NCI-H526 (cell line): ENCODE results near the gene RIT1.

Experiments
- DNase-seq, 2 experiments: peaks; one replicate each; lab custom pipeline; 2025; lab: John Stamatoyannopoulos, UW

RIT1 gene

GRCh38 chr1:155911156-155912055, at the start of gene RIT1:
Gene RIT1 (minus strand): TSS chr1:155911349. CDS start chr1:155910761, 588 bp downstream.
- peak; percentile 66 to 96 for DNase-seq

GRCh38 chr1:155960081-155960745, 49.1 kb upstream of the RIT1 start:
- no peak for DNase-seq

DNA sequence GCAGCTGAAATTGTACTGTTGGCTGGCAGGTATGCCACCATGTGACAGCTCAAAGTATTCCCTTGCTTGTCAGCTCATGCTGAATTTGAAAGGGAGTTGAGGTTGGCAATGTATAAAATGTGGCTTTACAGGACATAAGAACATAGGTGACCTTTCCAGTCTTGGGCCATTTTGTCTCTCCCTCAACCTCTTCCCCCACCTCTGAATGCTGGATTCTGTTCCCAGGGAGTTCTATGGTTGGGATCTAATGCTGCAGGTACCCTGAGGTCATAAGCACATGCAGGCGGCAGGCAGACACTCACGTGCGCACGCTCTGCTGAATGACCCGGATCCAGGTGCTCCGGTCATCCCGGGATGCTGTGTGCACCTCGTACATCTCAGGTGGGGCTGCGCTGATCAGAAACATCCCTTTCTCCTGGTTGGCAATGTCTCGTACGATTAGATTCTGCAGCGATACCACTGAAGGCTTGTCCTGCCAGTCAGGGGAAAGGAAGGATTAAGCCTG, 46.3 kb upstream of the RIT1 start:
- DNase-seq: no peak

DNA sequence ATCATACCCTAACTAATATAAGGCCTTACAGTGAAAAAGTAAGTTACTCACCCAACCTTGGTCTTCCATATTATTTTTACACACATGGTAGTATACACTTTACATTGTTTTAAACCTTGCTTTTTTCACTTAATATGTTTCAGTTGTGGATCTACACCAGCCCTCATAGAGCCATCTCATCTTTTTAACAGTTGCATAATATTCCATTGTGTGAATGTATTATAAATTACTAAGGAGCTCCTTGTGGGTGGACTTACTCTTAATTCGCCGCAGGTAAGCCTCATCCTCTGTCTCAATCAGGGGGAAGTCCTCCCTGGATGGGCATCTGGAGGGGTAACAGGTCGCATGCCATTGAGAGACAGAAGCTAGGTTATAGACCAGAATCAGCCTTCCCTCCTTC, 43.5 kb upstream of the RIT1 start:
- no peak for DNase-seq

DNA sequence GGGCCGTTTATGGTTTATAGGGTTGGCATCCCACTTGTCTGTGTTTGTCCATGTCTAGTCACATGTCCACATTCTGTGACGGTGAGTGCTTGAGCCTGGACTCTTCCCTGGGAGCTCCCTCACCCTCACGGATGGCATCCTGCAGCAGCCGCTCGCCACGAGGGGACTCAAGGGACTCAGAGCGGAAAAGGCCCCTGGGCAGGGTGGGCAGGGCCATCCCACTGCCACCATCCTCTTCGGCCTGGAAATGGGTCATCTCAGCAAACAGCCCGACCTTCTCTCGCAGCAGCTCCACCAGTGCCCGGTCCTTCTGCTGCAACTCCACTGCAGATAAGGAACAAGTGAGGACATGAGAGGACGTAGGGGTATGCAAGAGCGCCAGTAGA, 41.3 kb upstream of the RIT1 start:
- no peak for DNase-seq

DNA sequence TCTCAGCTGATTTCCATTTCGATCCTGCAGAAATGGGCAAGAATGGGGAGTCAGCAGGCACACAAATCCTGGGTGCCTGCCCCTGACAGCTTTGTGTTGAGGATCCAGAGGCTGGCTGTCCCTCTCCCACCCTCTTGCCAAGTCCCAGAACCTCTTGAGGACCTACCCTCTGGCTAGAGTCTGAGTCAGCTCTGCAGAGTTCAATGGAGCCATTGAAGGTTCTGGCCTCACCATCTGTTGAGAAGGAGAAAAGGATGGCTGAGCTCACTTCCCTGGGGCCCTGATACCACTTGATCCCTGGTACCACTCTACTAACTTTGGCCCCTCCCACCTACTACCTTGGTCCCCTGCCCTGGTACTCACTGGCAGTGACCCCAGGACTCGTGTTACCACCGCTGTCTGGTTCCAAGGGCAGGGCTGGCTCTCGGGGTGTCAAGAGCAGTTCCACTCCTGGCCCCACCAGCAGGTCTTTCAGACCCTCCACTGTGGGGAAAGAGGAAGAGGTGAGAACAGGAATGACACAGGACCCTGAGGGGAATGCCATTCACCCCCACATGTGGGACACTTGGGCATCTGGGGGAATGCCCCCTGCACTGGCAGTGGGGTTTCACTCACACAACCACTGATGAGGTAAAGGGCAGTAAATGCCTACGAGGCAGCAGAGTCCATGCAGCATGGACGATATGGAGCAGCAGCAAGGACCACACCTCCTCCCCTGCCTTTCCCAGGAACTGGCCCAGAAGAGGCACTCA, 40.8 kb upstream of the RIT1 start:
- no peak for DNase-seq

- no peak for DNase-seq
Observed at GRCh38 chr1:155950829-155951228, 39.7 kb upstream of the RIT1 start.

DNA sequence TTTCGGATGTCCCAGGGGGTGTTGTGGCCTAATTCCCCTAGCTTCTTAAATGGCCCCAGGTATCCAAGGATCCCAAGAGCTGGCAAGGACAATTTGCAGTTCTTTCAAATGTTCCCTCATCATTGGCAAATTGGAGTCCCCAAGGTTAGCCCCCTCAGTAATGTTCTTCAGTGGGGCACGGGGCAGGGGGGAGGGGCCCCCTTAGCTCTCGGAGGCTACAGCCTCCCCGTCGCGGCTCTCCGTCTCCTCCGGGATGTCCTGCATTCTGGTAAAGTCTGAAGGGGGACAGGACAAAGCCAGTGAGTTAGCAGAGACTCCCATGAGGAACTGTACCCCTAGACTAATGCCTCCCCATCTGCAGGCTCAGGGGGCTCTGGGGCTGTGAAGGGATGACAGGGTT, 36.6 kb upstream of the RIT1 start:
- DNase-seq: no peak

DNA sequence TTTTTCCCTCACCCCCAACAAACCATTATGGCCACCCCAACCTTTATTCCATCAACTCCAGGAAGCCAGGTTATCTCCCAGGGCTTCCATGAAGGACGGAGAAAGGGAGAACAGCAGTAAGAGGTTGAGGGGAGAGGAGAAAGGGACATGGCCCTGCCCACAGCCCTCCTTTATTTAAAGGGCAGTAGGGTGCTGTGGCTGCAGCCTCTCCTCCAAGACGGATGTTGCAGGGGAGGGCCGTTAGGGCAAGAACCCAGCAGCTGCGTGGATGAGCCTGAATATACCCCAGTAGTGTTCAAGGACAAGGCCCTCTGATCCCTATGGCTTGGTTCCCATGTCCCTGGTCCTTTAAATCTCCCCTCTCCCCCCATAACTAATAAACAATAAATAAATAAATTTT, 36.1 kb upstream of the RIT1 start:
- DNase-seq: no peak

GRCh38 chr1:155946633-155947219, 35.6 kb upstream of the RIT1 start:
- no peak for DNase-seq

DNA sequence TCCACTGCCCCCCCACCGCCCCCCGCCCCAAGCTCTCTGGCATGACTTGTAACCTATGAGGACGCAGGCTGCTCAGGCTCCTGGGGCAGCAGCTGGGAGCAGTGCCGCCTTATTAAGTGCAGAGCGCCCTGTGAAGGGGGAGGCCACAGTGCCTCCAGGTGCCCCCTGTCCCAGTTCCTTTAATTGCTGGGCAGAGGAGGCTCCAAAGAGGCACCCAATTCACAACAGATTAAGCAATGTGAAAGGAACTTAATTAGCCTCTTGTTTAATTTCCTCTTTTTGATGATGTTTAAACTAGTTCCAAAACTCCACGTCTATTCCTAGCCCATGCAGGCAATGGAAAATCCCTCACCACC, 33.3 kb upstream of the RIT1 start:
- DNase-seq: no peak

DNA sequence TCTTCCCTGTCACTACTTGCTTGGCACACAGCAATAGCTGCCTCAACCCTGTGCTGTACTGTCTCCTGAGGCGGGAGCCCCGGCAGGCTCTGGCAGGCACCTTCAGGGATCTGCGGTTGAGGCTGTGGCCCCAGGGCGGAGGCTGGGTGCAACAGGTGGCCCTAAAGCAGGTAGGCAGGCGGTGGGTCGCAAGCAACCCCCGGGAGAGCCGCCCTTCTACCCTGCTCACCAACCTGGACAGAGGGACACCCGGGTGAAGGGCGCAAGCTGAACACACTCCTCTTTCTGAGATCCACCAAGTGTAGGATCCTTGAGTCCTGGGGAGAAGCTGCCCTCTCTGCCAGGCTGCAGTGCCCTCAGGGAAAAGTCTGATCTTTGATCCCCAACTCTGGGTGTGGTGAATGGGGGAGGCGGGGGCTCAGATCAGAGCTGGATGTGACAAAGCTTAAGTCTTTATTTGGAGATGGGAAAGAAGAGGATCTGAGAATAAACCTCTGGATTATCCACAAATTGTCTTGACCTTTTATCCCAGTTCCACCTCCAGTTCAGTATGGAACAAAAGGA, 31.5 kb upstream of the RIT1 start:
- peak in 1 of 2 experiments; percentile 38 for DNase-seq

- DNase-seq: no peak
Observed at GRCh38 chr1:155941845-155942531, 30.8 kb upstream of the RIT1 start.

DNA sequence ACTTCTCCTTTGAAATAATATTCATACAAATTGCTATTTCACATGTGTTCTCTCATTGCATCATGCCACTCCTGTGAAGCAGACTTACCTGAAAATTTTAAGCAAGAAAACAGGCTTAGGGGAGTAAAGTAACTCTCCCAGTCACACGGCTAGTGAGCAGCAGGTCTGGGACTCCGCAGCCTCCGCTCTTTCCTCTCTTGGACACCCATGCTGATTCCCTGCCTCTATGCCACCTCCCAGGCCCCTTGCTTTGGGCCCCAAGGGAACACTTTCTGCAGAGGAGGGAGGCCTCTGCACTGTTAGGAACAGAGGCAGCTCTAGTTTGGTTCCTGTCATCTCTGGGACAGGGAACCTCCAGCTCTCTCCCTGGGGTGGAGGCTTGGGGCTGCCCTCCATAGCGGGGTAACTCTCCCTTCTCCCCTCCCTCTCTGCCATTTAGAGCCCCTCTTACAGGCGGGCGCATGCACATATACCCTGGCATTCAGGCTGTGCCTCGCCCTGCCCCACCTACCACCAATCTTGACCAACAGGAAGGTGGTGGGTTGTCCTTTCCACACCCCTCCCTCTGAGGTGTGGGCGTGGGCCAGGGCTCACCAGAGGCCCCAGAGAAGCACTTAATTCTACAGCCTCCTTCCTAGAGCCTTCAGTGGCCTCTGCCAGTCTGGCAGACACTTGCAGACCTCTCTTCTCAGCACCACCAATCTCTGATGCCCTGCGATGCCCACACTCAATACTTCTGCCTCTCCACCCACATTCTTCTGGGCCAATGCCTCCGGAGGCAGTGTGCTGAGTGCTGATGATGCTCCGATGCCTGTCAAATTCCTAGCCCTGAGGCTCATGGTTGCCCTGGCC, 30.1 kb upstream of the RIT1 start, which contains the start of gene RXFP4:
Gene RXFP4, plus strand, starts transcription at position 646 of the 852 bp plus-strand sequence. Its CDS starts 72 bp downstream, at position 718.
- peak in 1 of 2 experiments; percentile 34 for DNase-seq

GRCh38 chr1:155940482-155940992, 29.4 kb upstream of the RIT1 start:
- DNase-seq: no peak

- peak; percentile 81 to 91 for DNase-seq
Observed at GRCh38 chr1:155938220-155938627, 27.1 kb upstream of the RIT1 start.

GRCh38 chr1:155934936-155935590, 23.9 kb upstream of the RIT1 start:
- peak; percentile 69 to 72 for DNase-seq

- peak; percentile 100 for DNase-seq
Observed at GRCh38 chr1:155934097-155934935, 23.2 kb upstream of the RIT1 start, which contains the start of gene KHDC4. Gene KHDC4 (minus strand): TSS chr1:155934413. CDS start chr1:155934373, 40 bp downstream.
